ENCODE measurements around the gene C5.

C5 gene

GRCh38 chr9:120904061-120904977, 145.8 kb downstream of the C5 start:
- DNase-seq (ENCODE audit: low read depth), result no peak
- H3K4me3 ChIP-seq (ENCODE audit: low read length), result no peak overlapping the region
- TF ChIP-seq, protein P1, sequence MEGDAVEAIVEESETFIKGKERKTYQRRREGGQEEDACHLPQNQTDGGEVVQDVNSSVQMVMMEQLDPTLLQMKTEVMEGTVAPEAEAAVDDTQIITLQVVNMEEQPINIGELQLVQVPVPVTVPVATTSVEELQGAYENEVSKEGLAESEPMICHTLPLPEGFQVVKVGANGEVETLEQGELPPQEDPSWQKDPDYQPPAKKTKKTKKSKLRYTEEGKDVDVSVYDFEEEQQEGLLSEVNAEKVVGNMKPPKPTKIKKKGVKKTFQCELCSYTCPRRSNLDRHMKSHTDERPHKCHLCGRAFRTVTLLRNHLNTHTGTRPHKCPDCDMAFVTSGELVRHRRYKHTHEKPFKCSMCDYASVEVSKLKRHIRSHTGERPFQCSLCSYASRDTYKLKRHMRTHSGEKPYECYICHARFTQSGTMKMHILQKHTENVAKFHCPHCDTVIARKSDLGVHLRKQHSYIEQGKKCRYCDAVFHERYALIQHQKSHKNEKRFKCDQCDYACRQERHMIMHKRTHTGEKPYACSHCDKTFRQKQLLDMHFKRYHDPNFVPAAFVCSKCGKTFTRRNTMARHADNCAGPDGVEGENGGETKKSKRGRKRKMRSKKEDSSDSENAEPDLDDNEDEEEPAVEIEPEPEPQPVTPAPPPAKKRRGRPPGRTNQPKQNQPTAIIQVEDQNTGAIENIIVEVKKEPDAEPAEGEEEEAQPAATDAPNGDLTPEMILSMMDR (conservative IDR thresholded peaks at IDR 0.05; ENCODE audit: low read depth, low read length), result no peak

- TF ChIP-seq, protein P1 (conservative IDR thresholded peaks at IDR 0.05; ENCODE audit: low read depth, low read length), result no peak
- no peak overlapping the region for H3K4me3 ChIP-seq (ENCODE audit: low read length)
- DNase-seq (ENCODE audit: low read depth), result no peak
Measured at GRCh38 chr9:120902569-120903535, 147.2 kb downstream of the C5 start.

All from retinal pigment epithelial cell (primary cell).